ENCODE data around the gene FGF3.

Gene FGF3

DNA sequence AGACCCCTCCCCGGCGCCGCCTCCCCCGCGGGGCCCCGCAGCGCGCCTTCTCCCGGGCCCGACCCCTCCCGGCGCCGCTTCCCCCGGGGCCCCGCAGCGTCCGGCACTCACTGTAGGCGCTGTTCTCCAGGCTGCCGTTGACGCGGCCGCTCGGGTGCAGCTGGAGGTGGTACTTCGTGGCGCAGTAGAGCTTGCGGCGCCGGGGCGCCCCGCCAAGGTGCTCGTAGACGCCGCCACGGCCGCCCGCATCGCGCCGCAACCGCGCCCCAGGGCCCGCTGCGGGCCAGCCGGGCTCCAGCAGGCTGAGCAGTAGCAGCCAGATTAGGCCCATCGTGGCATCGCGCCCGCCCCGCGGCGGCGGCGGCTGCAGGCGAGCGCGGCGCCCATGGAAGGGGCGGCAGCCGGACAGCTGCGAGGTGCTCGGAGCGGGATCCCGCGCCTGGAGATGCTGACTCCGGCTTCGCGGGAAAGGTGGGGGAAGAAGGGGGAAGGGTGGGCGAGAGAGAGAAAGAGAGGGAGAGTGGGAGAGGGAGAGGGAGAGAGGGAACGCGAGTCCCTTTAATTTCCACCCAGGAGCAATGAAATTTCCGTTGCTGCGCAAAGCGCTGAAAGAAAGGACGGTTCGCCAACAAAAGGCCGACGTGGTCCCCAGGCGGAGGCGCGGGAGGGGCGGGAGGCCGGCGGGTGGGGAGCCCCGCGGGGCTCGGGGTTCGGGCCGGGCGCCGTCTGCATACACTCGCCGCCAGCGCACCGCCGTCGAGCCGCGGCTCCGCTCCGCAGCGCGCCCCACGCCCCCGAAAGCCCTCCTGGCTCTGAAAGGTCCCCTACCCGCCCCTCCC lies at the start of gene FGF3:
TSS of gene FGF3 (minus strand) at position 814 of the 839 bp plus-strand sequence. CDS start at position 331, 483 bp downstream.
- no peak for DNase-seq

DNA sequence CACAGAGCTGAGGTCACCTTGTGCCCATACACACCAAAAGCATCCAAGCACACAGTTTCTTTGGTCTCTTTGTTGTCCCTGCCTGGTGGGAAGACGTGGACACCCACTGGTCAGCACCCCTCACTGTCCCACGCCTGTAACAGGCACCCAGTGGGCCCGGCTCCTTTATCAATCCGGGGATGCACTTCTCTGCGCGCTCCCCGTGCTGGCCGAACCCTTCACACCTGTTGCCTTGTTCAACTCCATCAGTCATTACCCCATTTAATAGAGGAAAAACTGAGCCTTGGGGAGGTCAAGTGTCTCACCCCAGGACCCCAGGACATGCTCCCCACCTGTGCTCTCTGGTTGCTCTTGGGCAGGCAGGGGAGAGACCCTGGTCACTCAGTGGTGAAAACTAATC lies 49.7 kb upstream of the FGF3 start:
- no peak for DNase-seq

DNA sequence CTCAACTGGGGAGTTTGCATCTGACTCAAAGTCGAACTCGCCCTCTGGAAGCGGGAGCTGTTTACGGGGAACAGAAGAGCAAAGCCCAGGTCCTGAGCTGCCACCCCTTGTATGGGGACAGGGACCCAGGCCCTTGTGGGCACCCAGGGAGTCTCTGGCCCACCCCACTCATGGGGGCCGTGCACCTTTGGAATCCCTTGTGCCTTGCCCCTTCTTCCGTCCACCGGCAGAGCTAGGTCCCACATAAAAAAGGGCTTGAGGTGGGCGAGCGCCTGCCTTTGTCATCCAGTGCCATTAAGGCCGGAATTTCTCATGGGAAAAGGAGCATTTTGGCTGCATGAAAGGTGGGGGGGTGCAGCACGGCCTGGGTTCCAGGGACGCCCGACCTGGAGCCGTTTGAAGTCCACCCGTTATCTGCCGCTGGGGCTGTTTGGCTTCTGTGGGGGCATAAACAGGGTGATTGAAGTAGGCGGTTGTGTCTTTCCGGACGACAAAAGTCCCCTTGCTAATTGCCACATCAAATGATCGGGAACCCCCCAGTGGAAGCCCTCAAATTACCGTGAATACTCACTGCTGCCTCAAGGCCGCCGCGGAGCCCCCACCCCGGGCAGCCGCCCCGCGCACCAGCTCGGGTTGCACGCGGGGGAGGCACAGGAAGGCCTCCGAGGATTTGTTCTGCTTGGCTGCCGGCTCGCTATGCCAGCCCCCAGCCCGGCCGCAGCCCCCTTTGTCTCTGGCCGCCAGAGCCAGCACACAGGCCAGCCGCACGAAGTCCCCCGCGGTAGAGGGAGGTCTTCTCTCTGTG lies 49.0 kb upstream of the FGF3 start:
- no peak for DNase-seq

DNA sequence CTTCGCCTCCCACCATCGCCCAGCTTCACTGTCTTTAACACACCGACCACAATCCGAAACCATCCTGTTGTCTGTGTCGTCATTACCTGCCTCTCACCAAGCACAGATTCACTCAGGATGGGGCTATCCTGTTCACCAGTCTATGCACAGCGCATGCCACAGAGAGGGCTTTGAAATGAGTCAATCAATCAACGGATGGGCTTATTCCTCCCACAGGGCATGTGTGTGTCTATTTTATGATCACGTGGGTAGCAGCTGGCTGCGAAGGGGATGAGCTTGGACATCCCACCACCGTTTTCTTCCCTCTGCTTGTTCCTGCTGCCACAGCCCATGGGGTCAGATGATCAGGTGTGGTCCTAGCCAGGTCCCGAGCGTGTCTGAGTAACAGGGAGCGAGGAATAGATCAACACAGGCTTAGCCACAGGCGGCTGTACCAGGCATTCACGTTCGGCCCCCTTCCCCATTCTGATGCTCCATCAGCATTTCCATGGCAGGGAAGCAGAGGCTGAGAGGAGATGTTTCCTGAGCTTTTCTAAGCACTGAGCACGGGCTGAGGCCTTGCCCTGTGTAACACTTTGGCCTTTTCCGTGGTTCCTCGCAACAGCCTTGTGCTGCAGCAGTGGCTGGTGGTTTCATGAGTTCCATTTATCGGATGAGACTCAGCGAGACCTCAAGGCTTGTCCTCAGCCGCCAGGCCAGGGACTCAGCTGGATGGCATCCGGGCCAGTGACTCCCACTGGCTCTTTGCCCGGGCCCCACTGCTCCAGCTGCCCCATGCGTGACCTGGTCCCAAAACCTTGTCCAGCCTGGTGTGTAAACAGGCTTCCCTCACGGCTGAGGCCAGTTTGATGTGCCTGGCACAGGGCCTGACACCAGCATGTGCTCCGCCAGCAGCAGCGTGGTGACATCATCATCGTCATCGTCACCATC lies 48.1 kb upstream of the FGF3 start:
- DNase-seq, result no peak

DNA sequence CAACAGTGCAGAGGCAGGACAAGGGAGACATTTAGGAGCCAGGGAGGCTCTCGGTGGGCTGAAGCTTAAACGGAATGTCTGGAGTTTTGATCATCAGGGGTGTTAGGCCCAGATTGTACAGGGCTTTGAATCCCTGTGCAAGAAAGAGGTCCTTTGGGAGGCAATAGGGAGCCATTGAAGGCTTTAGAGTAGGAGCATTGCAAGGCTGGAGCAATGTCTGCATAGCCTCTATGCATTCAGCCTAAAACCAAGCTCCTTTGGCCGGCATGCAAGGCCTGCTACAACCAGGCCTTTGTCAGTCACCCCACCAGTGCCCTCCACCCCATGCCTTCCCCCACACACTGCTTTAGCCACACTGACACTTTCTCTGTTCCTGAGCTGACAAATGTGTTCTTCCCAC lies 47.4 kb upstream of the FGF3 start:
- no peak for DNase-seq

DNA sequence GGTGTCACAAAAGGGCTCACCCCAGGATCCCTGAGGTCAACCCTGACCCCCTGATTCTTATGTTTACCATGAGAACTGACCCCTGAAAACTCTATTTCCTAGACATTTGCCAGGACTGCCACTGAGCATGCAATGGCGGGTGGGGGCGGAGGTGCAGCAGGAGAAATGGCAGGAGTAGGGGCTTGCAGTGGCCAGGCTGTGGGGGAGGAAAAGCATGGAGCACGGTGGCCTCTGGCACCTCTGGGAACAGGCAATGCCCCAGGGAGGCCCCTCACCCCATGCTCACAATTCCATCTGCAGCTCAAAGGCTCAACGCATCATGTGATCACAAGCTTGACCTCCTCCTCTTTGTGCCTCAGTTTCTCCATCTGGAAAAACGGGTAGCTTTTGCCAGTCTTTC lies 46.5 kb upstream of the FGF3 start:
- no peak for DNase-seq

DNA sequence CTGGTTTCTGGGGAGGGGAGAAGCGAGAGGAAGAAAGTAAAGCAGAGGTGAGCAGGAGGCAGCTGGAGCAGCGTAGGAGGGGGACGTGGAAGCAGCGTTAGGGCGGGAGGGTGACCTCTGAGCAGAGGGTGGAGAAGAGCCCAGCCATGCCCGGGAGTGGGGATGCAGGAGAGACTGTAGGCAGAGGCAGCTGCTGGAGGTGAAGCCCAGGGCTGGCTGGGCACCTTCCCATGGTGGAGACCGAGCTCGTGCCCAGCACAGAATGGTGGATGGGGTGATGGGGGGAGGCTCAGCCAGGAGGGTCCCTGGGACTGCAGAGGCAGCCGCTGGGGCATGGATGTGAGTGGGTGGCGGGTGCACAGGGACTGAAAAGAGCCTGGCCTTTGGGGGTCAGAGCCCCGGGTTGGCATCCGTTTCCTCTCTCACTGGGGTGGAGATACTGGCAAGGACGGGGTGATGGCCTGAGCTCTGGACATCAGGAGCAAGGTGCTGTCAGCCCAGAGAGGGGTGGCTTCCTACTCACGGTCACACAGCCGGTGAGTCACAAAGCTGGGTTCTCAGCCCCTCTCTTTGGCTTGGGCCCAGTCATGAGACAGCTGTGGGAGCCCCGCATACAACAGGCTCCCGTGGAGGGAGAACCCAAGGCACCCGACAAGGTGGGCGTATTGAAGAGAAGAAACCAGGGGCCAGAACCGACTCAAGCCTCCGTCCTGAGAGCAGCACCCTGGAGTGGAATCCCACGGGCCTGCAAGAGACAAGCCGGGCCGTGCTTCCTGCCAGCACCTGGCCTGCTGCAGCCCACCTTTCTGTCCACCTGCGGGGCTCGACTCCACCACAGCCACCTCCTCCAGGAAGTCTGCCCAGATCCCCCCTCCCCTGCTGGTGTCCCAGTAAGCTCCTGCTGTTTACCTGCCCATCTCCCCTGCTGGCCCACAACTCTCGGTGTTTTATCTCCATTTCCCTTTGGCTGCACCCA lies 45.8 kb upstream of the FGF3 start:
- DNase-seq, result no peak

DNA sequence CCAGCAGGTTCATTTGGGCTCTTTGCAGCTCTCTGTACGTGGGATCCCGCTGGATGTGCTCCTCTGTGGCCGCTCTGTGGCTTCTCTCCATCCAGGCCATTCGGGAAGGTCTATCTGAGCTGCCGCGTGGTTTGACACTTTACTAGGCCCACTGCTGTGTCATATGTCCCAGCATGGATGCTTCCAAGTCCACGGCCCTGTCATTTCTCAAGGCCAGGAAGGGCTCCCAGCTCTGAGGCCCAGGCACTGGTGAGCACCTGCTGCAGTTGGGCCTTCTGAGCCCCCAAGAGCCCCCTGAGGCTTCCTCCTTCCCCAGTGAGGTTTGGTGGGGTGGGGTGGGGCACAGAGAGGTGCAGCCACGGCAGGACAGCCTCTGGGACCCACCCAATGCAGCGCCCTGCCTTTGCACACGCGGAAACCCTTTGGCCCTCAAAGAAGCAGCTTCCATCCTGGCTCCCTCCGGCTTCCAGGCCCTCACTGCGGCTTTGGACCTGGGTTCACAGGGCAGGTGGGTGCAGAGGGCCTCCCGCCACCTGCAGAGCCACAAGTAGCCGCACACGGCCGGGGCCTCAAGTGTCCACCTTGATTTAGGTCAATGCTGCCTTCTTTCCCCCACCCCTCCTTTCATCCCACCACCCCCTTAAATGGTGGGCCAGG lies 44.5 kb upstream of the FGF3 start:
- no peak for DNase-seq

DNA sequence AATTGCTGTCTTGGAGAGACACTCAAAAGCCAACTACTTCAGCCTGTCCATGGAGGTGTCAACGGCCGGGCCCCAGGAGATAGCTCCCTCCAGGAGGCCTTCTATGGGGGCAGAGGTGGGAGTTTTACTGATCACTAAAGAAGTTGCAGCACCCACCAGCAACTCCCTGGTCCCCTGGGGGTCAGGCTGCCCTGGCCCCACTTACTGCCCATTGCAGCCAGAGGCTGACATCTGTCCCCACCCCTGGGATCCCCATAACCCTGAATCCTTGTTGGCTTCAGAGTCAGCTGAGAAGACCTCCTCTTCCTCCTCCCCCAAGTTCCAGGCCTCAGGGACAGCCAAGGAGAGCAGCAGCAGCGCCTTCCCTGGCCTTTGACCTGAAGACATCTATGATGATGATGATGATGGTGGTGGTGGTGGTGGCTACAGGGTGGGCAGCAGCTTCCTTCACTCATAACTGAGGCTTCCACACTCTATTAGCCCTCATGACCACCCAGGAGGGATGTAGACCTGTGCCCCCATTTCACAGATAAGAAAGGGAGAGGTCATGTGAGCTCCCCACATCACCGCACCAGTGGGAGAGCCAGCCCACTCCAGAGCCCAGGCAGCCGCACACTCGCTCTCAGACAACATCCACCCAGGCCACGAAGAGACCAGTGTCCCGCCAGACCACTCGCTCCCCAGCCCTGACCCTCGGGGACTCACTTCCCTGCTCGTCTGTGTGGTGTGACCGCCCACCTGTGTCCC lies 43.8 kb upstream of the FGF3 start:
- no peak for DNase-seq

DNA sequence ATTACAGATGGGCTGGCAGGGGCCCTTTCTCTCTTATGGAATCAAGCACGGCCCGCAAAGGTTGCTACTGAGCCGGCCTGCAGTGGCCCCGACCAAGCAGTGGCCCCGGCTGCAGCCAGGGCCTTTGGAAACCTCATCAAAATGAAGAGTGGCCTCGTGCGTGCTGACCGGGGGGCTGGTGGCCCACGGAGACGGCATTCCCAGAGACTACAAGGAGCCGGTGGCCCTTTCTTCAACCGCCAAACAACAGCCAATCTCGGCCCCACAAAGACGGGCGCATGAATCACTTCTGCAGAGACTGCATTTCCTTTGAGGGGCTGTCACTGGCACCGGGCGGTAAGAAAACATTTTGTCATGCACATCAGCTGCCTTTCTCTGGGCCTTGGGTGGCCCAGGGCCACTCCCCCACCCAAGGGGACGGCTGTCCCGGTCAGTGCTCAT lies 43.1 kb upstream of the FGF3 start:
- DNase-seq, result no peak

DNA sequence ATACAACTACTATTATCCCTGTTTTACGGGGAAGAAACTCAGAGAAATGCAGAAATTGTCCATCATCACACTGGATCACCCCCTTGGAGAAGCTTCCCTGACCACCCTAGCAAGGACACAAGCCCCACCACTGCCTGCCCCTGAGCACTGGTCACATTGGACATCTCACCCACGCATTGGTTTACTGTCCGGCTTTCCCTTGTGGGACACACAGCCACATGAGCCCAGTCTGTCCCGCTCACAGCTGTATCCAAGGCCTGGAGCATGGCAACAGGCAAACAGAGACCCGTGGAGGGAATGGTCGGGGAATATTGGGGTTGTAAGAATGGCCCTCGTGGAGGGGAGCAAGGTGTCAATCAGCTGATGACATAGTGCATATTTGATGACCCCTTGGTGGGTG lies 42.7 kb upstream of the FGF3 start:
- no peak for DNase-seq

DNA sequence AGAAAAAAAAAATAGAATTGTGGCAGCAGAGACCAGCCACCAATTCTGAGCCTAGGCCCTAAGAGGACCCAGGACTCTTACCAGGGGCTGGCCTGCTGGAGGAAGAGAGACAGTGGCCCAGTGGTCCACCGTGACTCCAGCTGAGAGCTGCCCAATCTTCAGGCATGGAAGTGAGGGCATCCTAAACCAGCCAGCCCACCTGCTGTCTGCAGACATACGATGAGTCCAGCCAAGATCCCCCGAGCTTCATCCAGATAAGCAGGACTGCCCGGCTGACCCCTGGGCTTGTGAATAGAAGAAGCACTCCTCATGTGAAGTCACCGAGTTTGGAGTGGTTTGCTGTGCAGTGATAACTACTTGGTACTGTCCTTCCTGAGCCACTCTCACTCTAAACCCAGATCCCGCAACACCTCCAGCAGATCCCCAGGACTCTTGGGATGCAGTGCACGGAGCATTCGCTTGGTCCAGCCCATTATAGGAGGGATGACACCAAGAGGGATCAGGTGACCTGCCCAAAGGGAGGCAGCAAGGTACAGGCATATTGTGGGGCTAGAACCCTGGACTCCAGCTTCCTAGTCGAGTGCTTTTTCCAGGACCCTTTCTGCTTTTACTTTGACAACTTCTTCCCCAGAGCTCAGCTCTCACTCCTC lies 41.7 kb upstream of the FGF3 start:
- no peak for DNase-seq

DNA sequence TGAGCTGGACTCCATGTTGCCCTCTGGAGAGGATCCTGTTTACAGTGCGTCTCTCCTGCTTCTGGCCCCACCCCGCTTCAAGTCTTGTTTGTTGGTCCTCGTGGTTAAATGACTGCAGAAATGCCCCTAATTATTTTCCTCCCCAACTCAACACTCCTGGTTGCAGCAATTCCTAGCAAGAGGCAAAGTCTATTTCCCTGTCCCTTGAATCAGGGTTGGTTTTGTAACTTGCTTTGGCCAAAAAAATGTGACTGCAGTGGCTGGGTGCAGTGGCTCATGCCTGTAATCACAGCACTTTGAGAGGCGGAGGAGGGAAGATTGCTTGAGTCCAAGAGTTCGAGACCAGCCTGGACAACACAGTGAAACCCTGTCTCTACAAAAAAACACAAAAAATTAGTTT lies 41.0 kb upstream of the FGF3 start:
- DNase-seq, result no peak

DNA sequence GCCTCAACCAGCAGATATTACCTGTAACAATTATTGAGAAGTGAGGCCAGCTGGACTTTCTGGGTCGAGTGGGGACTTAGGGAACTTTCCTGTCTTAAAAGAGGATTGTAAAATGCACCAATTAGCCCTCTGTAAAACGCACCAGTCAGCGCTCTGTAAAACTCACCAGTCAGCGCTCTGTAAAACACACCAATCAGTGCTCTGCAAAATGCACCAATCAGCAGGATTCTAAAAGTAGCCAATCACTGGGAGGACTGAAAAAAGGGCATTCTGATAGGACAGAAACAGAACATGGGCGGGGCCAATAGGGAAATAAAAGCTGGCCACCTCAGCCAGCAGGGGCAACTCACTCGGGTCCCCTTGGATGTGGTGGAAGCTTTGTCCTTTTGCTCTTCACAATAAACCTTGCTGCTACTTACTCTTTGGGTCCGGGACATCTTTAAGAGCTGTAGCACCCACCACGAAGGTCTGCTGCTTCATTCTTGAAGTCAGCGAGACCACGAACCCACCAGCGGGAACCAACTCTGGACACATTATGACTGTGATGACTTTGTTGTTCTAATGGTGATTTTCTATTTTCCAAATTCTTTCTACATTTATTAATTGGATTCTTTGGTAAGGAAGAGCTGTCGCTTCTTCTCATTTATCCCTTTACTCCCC lies 40.2 kb upstream of the FGF3 start:
- no peak for DNase-seq

DNA sequence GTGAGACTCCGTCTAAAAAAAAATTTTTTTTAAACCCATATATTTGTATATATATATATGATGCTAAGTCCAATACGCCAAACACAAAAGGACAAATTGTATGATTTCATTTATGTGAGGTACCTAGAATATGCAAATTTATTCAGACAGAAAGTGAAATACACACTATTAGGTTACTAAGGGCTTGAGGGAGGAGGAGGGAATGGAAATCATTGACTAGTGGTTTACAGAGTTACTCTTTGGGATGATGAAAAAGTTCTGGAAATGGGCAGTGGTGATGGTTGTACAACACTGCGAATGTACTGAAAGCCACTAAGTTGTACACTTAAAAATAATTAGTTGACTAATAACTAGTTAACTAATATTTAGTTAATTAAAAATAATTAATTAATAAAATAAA lies 36.2 kb upstream of the FGF3 start:
- no peak for DNase-seq

DNA sequence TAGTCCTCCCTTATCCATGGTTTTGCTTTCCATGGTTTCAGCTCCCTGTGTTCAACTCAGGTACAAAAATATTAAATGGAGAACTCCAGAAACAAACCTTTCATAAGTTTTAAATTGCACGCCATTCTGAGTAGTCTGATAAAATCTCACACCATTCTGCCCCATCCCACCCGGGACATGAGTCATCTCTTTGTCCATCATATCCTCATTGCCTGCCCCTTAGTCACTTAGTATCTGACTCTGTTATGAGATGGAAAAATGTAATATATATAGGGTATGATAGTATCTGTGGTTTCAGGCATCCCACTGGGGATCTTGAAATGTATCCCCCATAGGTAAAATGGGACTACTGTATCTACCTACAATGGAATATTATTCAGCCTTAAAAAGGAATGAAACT lies 35.5 kb upstream of the FGF3 start:
- no peak for DNase-seq

DNA sequence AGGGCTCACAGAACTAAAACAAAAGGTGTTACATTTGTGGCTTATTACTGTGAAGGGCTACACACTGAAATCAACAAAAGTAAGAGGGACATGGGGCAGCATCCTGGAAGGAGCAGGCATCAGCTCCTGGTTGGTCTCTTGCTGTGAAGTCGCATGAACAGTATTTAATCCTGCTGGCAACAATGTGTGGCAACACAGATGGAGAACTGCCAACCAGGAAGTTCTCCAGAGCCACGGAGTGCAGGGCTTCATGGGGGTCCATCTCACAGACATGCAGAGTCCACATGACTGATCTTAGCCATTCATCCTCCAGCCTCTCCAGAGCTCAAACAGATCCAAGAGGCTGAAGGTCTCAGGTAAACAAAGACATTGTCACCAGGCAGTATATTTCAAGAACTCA lies 32.8 kb upstream of the FGF3 start:
- DNase-seq, result no peak

DNA sequence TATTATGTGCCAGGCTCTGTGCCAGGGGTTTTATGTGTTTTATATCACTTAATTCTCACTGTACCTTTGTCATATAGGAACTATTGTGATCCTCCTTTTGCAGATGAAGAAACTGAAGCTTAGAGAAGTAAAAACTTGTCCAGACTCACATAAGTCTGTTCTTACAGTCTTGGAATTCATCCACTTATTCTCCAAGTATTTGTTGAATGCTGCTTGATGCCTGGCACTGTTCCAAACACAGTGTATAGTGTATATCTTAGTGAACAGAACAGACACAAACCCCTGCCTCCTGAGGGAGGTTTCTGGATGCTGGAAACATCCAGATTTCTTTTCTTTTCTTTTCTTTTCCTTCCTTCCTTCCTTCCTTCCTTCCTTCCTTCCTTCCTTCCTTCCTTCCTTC lies 29.0 kb upstream of the FGF3 start:
- DNase-seq, result no peak

DNA sequence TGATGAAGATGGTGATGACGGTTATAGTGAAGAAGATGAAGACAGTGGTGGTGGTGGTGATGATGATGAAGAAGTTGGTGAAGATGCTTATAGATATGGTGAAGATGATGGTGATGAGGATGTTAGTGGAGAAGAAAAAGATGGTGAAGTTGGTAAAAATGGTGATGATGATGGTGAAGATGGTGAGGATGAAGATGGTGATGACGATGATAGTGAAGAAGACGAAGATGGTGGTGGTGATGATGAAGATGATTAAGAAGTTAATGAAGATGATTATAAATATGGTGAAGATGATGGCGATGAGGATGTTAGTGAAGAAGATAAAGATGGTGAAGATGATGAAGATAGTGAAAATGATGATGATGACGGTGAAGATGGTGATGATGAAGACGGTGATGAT lies 25.2 kb upstream of the FGF3 start:
- DNase-seq, result no peak

DNA sequence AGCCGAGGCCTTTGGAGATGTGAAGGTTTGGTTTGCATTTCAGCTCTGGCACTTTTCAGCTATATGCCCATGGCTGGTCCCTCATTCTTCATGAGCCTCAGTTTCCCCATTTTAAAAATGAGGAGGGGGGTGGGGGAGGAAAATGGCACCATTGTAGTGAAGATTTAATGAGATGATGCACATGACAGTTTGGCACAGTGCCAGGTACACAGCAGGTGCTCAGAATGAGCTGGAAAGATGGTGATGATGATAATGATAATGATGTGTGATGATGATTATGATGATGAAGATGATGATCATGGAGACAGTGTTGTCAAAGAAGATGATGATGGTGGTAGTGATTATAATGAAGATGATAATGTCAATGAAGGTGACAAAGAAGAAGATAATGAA lies 24.3 kb upstream of the FGF3 start:
- DNase-seq, result no peak

Measured in activated CD4-positive, alpha-beta T cell treated with anti-CD3 and anti-CD28 coated beads, Interleukin-10, Interleukin-2, amounts not matched to agents 100 ng/mL and 50 ng/mL, durations not matched to agents 16 hours and 8 hours (primary cell).